Measurements from ENCODE around the gene SFMBT1.
A peak's percentile ranks its signal among the peaks of the same experiment; 100 is the strongest.

The SFMBT1 gene

DNA sequence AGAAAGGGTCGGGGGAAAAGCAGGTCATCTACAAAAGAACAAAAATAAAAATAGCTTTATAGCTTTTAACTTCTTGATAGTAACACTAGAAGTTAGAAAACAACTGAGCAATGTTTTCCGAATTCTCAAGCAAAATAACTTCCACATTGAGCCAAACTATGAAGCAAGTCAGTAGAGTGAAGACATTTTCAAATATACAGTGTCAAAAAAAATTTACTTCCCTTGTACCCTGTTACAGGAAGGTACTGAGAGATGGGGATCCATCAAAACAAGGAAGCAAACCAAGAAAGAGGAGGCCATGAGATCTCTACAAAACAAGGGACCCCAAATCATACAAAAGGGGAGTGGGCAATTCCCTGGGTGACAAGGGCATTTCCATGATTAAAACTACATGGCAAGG, 121.9 kb downstream of the SFMBT1 start:
- Histone ChIP-seq H3K4me2 (0 out of 22 replicates have a peak overlapping the region, but pooled peaks of 1 of the 11 experiments have one; percentile 31), H3K4me3 (no peak overlapping the region), H3K36me3 (peaks cover 13 to 90% (median 54%) of the 10 kb centered on the region in 11 experiments), H3K9ac (no peak overlapping the region), H3K4me1 (peaks cover 0 to 41% (median 2%) of the 10 kb centered on the region in 10 experiments; a peak in 7 of 20 replicates), H3K9me3 (replicated peaks in 1 of 11) (no peaks in the 10 kb centered on the region), H3K27ac (no peak overlapping the region), H4K20me1 (no peaks in the 10 kb centered on the region), H3K27me3 (no peaks in the 10 kb centered on the region)
- no peak for TF ChIP-seq Cebpa-rat (IDR thresholded peaks at IDR 0.05)

DNA sequence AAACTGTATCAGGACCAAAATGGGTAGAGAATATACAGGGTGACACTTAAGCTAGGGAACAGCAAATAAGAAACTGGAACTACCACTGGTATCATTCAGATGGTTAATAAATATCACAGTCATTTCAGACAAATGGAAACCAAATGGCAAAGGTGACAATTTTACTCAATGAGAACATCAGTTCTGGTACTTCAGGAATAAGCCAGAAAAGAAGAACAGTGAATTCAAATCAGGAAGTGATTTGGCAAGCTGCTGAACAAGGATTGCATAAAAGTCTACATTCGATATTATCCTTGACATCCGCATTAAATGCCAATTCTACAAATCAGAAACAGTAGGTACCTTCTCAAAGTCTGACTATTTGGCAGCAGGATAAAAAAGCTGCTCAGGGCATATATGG, 125.0 kb downstream of the SFMBT1 start:
- no peak overlapping the region for H3K4me3 ChIP-seq
- peak overlapping the region in 4 of 11 experiments; percentile 2 to 36 (median 16); a peak in 2 of 22 replicates for H3K4me2 ChIP-seq
- H3K27ac ChIP-seq = no peak overlapping the region
- peaks cover 0 to 30% (median 2%) of the 10 kb centered on the region in 10 experiments; a peak in 7 of 20 replicates for H3K4me1 ChIP-seq
- peaks cover 20 to 92% (median 59%) of the 10 kb centered on the region in 11 experiments for H3K36me3 ChIP-seq
- no peaks in the 10 kb centered on the region for H4K20me1 ChIP-seq
- H3K27me3 ChIP-seq = no peaks in the 10 kb centered on the region
- H3K9me3 ChIP-seq (replicated peaks in 1 of 11) = no peaks in the 10 kb centered on the region
- no peak for TF ChIP-seq Cebpa-rat (IDR thresholded peaks at IDR 0.05)
- H3K9ac ChIP-seq = no peak overlapping the region

DNA sequence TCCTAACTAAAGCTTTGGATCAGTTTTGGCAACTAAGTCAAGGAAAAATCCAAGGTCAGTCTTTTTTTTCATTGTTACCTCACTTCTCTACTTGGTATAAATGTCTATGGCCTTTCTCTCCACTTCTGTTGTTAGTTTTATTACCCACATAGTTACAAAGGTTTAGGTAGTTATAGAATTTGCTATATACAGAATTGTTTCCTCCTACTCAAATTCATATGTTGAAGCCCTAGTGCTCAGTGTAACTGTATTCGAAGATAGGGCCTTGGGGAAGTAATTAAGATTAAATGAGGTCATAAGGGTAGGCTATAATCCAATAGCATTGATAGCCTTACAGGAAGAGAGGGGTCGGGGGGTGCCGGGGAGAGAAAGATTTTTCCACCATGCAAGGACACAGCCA, 128.8 kb downstream of the SFMBT1 start:
- no peaks in the 10 kb centered on the region for H4K20me1 ChIP-seq
- no peak overlapping the region for H3K4me3 ChIP-seq
- no peak for TF ChIP-seq Cebpa-rat (IDR thresholded peaks at IDR 0.05)
- H3K9me3 ChIP-seq (replicated peaks in 1 of 11) = no peaks in the 10 kb centered on the region
- H3K4me2 ChIP-seq = no peak overlapping the region
- H3K27me3 ChIP-seq = no peaks in the 10 kb centered on the region
- H3K36me3 ChIP-seq = peaks cover 42 to 94% (median 75%) of the 10 kb centered on the region in 11 experiments
- H3K9ac ChIP-seq = no peak overlapping the region
- H3K27ac ChIP-seq = no peak overlapping the region
- peaks cover 0 to 15% (median 2%) of the 10 kb centered on the region in 10 experiments; a peak in 6 of 20 replicates for H3K4me1 ChIP-seq

- no peaks in the 10 kb centered on the region for H4K20me1 ChIP-seq
- no peaks in the 10 kb centered on the region for H3K9me3 ChIP-seq (replicated peaks in 1 of 11)
- H3K27me3 ChIP-seq = no peaks in the 10 kb centered on the region
These were observed 130.6 kb downstream of the SFMBT1 start for GRCh38 chr3:52915294-52915693.

DNA sequence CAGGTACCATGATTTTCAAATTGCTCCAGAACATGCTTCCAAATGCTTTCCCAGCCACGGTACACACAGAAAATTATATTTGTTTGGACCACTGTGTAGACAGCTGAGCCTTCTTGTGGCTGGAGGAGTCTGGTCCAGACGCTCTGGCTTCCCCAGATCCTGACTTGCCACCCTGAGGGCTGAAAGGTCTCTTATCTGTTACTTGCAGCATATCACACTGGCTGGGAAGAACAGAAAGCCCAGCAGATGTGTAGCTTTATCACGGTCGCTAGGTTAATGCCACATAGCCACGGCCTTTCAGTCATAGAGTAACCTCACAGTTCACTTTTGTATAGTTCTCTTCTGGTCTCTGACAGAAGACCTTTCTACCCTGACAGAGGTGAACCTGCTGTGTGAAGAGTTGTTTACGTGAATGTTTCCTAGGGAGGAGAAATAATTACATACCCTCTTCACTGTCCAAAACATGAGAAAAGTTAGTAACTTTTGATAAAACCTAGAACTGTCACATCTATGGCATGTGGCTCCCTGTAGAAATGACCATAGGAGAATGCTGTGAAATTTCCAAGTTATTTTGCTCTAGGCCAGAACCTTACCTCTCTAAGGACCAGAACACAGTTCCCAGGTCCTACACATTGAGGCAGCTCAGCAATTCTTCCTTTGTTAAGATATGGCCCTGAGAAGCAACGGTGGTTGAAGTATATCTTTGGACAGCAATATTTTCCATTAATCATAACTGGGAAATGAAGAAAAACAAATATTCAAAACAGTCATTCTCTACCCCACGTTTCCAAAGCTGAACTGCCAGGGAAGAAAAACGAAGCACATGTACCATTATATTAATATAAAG, 132.8 kb downstream of the SFMBT1 start:
- no peak overlapping the region for H3K9ac ChIP-seq
- H3K4me3 ChIP-seq = no peak overlapping the region
- no peaks in the 10 kb centered on the region for H3K4me1 ChIP-seq
- no peak overlapping the region for H3K27ac ChIP-seq
- no peak for TF ChIP-seq Cebpa-rat (IDR thresholded peaks at IDR 0.05)
- H4K20me1 ChIP-seq = no peaks in the 10 kb centered on the region
- H3K27me3 ChIP-seq = no peaks in the 10 kb centered on the region
- peaks cover 36 to 82% (median 70%) of the 10 kb centered on the region in 11 experiments for H3K36me3 ChIP-seq
- no peak overlapping the region for H3K4me2 ChIP-seq
- H3K9me3 ChIP-seq (replicated peaks in 1 of 11) = no peaks in the 10 kb centered on the region

More at GRCh38 chr3:52915294-52915693, 130.6 kb downstream of the SFMBT1 start:
- peaks cover 53 to 96% (median 80%) of the 10 kb centered on the region in 11 experiments for H3K36me3 ChIP-seq
- H3K9ac ChIP-seq = no peak overlapping the region
- H3K27ac ChIP-seq = no peak overlapping the region
- no peak for TF ChIP-seq Cebpa-rat (IDR thresholded peaks at IDR 0.05)
- no peak overlapping the region for H3K4me3 ChIP-seq
- no peak overlapping the region for H3K4me2 ChIP-seq
- no peaks in the 10 kb centered on the region for H3K4me1 ChIP-seq

DNA sequence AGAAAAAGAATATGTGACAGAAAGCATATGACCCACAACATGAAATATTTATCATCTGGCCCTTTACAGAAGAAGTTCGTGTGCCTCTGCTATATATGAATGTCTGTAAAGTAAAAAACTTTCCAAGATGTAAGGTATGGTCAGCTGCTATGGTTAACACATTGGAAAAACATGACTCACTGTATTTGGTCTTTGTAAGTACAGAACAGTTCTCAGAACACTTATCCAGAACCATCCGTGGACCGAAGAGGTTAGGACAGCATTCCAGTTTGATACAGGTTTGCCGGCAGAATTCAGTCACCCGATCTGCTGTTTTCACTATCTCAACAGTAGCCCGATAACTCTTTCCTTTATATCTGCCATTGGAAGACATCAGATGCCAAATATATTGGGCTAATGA, 135.1 kb downstream of the SFMBT1 start:
- Histone ChIP-seq H3K27ac (no peak overlapping the region), H3K4me2 (no peak overlapping the region), H4K20me1 (no peaks in the 10 kb centered on the region), H3K4me3 (no peak overlapping the region), H3K4me1 (no peaks in the 10 kb centered on the region), H3K27me3 (no peaks in the 10 kb centered on the region), H3K9me3 (replicated peaks in 1 of 11) (no peaks in the 10 kb centered on the region), H3K36me3 (peaks cover 43 to 86% (median 66%) of the 10 kb centered on the region in 11 experiments), H3K9ac (no peak overlapping the region)
- no peak for TF ChIP-seq Cebpa-rat (IDR thresholded peaks at IDR 0.05)

DNA sequence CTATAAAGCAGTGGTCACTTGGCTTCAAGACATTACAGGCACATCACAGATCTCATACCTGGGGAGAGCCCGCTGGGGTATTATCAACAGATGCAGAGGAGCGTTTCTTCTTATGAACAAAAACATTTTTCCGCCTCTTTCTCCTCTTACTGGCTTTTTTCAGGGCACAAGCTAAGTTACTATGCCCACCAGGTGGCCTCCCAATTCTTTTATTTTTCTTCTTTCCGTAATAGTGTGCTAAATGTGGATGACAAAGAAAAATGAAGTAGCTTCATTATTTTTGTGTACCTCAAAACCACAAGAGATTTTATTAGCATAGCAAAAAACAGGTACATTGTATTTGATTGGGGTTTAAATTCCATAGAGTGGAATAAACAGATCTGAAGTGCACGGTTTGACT, 138.4 kb downstream of the SFMBT1 start:
- Histone ChIP-seq H3K9me3 (replicated peaks in 1 of 11) (no peaks in the 10 kb centered on the region), H3K4me3 (no peak overlapping the region), H3K36me3 (peaks cover 39 to 86% (median 66%) of the 10 kb centered on the region in 11 experiments; a peak in 21 of 22 replicates), H3K27me3 (no peaks in the 10 kb centered on the region), H4K20me1 (no peaks in the 10 kb centered on the region), H3K4me1 (no peaks in the 10 kb centered on the region), H3K9ac (no peak overlapping the region; a peak in 1 of 22 replicates), H3K27ac (no peak overlapping the region), H3K4me2 (no peak overlapping the region)
- TF ChIP-seq Cebpa-rat (IDR thresholded peaks at IDR 0.05) = no peak

- H4K20me1 ChIP-seq = no peaks in the 10 kb centered on the region
- no peak overlapping the region for H3K4me2 ChIP-seq
- H3K9ac ChIP-seq = no peak overlapping the region
- H3K27me3 ChIP-seq = no peaks in the 10 kb centered on the region
- no peak overlapping the region for H3K27ac ChIP-seq
- H3K4me1 ChIP-seq = peaks cover 0 to 9% (median 7%) of the 10 kb centered on the region in 10 experiments; a peak in 16 of 20 replicates
- no peaks in the 10 kb centered on the region for H3K9me3 ChIP-seq (replicated peaks in 1 of 11)
- H3K36me3 ChIP-seq = peaks cover 26 to 66% (median 43%) of the 10 kb centered on the region in 11 experiments; a peak in 20 of 22 replicates
- TF ChIP-seq Cebpa-rat (IDR thresholded peaks at IDR 0.05) = no peak
- no peak overlapping the region for H3K4me3 ChIP-seq
These were observed 141.3 kb downstream of the SFMBT1 start for GRCh38 chr3:52904552-52904951.

DNA sequence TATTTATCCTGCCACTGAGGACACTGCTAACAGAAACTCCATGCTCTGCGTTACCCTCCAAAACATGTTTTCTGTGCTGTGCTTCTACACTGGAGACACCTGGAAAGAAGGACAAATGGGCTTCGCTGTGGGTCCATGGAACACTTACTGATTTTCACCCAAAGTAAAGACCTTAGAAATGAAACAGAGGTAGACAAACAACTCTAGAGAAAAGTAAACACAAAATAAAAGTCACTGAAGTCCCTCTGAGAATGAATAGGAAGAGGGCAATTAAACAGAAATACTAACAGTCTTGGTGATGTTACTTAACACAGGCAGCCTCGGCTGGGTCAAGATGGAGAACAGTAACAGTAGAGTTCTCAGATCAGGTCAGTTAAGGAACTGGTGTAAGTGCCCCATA, 141.9 kb downstream of the SFMBT1 start:
- H3K4me1 ChIP-seq = peaks cover 0 to 9% (median 7%) of the 10 kb centered on the region in 10 experiments; a peak in 16 of 20 replicates
- H3K4me2 ChIP-seq = no peak overlapping the region
- no peak for TF ChIP-seq Cebpa-rat (IDR thresholded peaks at IDR 0.05)

More for the DNA sequence above, 141.9 kb downstream of the SFMBT1 start:
- peaks cover 26 to 66% (median 43%) of the 10 kb centered on the region in 11 experiments; a peak in 20 of 22 replicates for H3K36me3 ChIP-seq
- H4K20me1 ChIP-seq = no peaks in the 10 kb centered on the region
- H3K4me3 ChIP-seq = no peak overlapping the region
- H3K27ac ChIP-seq = no peak overlapping the region
- no peaks in the 10 kb centered on the region for H3K27me3 ChIP-seq
- H3K9me3 ChIP-seq (replicated peaks in 1 of 11) = no peaks in the 10 kb centered on the region
- H3K9ac ChIP-seq = no peak overlapping the region
